Raji (cell line): Measurements from ENCODE around the gene ARMC12.

Experiments used
- POLR2A ChIP-seq: IDR thresholded peaks from 2 replicates; pipeline ENCODE4 v1.6.1; 2011; ENCODE audit warnings: low read depth, low read length, control low read depth; ENCODE audit not compliant: insufficient read depth

ARMC12 gene

DNA sequence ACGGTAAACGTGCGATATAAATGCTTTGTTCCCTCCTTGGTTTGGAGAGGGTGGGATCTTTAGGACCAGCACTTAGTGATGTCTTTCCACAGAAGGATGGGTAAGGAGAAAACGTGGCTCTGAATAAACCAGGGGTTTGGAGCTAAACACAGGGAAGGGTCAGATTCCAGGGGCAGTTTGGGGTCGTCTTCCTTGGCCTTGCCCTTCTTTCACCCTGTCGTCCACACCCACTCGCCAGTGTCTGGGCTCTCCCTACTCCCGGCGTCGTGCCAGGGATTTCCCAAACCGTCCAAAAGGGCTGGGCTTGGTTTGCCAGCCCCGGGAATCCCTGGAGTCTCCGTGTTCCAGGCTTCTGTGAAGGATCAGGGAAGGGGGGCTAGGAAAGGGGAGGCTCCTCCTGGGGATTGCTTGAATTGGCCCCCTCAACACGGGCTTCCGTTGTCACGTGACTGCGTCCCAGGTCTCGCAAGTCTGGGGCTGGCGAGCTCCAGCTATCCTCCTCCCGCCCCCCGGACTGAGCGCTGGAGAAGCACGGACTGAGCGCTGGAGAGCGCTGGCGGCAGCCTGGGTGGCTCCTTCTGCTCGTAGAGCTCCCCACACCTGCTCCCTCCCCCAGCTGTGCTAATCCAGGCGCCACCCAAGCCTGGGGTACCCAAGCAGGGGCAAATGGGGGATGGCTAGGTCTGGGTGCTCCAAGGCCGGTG is 9.4 kb upstream of the ARMC12 start:
- no peak for TF ChIP-seq POLR2A

DNA sequence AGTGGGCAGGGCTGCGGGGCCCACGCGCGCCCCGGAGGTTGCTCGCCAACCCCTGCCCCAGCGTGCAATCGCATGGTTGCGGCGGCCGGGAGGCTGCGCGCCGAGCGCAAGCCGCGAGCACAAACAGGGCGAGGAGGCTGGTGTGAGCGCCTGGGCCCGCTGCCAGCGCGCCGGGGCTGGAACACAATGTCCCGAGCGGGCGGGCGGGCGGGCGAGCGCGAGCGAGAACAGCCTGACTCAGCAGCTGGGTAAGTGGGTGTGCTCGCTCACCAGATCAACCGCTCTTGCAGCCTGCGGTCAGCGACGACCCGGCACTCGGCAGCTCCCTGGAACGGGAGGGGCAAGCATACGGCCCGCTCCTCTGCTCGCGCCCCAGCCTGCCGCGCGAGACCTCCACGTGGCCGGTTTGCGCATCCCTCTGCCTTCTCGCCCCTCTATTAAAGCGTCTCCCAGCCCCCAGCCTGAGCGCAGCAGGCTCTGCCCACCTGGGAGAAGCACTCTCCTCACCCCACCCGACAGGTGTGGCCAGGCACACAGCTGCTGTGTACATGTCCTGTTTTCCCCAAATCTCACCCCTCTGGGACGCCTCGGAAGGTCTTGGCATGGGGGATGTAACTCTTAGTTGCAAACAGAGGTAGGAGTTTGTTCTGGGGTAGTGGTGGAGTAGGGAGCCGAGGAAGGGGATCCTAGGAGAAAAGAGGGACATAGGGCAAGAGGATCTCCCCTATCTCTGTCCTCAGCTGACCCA is 8.7 kb upstream of the ARMC12 start:
- peak; percentile 71 for TF ChIP-seq POLR2A

DNA sequence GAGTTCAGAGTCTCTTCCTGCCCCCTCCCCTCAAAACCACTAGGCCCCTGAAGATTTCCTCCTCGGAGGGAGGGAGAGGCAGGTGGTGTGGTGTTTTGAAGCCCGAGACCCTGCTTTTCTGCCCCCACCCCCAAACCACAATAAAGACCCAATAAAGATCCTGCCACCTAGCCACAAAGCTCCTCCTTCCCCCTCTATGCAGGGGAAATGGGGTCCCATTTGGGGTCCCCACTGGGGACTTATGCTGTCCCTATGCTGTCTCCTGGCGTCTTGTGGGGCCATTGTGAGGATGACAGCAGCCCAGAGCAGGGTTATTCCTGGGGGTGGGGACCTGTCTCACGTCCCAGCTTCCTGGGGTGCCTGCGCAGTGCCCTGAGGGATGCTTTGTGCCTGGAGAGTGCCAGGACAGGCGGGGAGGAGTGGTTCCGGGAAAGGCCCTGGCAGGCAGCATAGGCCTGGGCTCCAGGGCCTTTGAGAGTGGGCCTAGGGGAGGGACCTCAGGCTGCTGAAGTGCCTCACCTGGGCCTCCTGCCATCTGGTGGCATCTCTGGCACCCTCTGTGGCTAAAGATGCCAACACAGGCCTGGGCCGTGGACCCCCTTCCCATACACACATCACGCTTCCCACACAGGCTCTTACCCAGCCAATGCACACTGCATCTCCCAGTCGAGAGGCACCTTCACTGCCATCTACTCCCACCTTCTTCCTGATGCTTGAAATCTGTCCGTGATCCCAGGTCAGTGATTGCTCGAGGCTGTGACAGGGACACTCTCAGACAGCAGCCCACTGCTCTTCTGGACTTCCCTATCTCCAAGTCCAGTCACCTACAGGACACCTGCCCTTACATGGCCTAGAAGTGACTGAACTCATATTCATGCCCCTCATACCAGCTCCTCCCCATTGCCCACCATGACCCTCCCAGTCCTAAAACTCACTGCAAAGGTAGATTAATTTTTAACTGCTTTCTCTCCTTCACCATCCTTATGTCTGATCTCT is 7.9 kb upstream of the ARMC12 start:
- no peak for TF ChIP-seq POLR2A

DNA sequence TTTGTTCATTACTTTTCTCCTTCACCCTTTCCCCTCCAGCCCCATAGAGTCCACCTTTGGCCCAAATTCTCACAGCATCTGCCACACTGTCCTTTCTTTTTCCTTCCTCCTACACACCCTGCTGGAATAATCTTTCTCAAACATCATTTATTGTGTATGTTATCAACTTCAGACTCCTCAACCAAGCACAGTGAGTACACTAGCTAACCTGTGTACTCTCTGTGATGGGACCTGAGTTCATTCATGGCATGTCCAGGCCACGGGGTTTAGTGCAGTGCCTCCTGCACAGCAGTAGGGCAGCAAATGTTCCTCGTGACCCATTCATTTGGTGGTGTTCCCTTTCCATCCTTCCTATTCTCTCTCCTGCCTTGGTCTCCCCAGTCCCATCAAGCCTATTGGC is 7.1 kb upstream of the ARMC12 start:
- TF ChIP-seq POLR2A = no peak

DNA sequence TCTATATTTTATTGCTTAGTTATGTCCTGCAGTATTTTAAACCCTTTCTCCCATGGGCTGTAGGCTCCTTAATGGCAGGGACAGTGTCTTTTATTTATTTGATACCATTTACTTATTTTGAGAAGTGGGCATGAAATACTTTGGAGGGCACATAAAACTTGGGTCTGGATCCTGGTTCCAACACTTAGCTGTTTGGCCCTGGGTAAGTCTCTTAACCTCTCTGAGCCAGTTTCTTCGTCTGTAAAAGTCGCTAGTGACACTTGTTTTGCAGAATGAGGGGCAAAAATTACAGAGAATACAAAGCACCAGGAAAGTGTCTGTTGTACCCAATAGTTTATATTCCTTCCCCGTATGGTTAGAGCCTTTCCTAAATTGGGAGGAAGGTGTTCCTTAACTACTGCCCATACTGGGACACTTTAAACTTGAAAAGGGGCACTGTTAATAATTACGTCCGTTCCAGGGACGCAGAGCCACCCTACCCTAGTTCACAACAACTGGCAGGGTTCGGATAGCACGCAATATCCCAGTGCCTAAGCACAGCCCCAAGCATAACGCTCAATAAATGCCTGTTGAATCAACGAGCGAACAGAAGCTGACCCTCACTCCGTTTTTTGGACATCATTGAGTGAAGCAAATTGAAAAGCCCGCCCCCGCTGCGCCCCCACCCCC is 6.0 kb upstream of the ARMC12 start:
- TF ChIP-seq POLR2A = no peak

DNA sequence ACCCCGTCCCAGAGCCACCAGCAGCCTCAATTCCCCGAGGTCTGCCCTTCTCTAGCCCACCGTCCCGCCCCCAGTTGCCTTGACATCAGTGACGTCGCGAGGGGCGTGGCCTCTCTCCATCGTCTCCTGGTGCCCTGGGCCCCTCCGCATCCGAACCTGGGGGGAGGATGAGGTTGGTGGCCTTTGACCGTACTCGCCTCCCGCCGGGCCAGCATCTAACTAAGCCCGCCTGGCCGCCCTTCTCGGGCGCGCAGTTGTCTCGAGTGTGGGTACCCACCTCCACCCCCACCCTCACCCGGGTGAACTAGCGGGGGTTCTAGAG is 5.5 kb upstream of the ARMC12 start:
- peak; percentile 68 for TF ChIP-seq POLR2A

DNA sequence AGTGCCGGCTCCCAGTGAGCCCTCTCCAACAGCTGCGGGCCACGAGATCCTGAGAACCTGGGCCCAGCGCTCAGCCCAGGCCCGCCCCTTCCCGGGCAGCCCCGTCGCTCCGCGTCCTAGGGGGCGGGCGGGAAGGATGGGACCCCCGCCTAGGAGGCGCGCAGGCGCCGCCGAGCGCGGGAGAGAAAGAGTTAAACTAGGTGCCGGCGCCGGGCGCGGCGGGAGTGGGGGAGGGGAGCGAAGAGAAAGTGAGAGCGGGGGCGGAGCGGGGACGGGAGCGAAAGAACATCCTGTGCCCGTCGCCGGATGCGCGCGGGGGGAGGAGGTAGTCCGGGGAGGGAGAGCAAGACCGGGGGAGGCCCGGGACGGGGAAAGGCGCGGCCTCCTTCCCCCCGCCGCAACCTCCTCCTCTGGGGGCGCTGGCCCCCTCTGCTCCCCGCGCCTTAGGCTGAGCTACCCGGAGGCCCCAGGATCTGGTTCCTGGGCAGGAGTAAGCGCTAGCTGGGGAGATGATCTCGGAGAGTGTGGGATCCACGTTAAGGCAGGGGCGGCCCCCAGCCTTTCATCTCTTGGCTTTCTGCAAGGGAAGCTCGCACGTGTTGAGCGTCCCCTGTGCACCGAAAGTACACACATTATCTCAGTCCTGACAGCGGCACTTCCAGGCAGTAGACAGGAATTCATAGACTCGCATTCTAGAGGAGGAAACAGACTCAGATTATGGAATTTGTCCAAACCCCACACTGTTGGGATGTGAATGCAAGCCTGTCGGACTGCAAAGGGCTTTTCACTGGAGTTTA is 4.9 kb upstream of the ARMC12 start:
- TF ChIP-seq POLR2A = peak; percentile 60

DNA sequence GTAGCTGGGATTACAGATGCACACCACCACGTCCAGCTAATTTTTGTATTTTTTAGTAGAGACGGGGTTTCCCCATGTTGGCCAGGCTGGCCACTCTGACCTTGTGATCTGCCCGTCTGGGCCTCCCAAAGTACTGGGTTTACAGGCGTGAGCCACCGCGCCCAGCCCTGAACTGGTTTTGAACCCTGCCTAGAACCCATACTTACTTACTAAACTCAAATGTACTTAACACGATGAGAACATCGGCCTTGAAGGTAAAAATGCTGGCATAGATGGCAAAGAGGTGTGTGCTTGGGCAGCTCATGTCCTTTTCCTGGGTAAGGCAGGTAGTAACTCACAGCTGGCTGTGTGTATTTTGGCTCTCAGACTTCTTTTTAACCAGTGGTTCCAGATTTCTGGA is 3.2 kb upstream of the ARMC12 start:
- no peak for TF ChIP-seq POLR2A

DNA sequence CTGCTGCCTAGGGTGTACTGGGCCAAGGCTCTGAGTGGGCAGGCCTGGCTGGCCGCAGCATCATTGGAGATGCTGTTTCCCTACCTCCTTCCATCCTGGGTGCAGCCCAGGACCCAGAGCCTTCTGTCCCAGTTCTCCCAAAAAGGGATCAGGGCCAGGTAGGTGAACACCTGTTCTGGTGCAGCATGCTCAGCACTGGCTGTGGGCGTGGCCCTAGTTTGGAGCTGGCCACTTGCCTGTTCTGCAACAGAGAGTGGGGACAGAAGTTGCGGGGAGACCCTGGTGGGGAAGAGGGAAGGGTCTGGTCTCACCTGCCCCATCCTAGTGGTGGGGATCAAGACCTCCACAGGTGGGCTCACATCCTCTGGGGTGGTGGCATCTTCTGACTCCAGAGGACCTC is 1.4 kb upstream of the ARMC12 start:
- no peak for TF ChIP-seq POLR2A

DNA sequence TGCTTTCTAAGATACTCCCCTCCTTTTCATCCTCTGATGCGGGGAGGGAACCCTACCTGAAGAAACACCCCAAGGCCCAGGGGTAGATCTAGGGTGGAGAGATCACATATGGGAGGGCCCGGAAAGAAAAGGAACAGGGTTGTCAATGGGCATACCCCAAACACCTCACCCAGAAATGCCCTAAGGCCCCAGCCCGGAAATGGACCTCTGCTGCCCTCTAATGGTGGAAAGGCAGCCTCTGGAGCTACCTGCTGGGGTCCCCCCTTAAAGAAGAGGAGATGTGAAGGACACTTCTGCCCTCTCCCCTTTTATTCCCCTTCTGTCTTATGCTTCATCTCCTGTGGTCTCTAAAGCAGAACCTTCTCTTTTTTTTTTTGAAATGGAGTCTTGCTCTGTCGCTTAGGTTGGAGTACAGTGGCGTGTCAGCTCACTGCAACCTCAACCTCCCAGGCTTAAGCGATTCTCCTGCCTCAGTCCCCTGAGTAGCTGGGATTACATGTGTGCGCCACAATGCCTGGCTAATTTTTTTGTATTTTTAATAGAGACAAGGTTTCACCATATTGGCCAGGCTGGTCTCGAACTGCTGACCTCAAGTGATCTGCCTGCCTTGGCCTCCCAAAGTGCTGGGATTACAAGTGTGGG is 458 bp upstream of the ARMC12 start:
- TF ChIP-seq POLR2A = no peak

DNA sequence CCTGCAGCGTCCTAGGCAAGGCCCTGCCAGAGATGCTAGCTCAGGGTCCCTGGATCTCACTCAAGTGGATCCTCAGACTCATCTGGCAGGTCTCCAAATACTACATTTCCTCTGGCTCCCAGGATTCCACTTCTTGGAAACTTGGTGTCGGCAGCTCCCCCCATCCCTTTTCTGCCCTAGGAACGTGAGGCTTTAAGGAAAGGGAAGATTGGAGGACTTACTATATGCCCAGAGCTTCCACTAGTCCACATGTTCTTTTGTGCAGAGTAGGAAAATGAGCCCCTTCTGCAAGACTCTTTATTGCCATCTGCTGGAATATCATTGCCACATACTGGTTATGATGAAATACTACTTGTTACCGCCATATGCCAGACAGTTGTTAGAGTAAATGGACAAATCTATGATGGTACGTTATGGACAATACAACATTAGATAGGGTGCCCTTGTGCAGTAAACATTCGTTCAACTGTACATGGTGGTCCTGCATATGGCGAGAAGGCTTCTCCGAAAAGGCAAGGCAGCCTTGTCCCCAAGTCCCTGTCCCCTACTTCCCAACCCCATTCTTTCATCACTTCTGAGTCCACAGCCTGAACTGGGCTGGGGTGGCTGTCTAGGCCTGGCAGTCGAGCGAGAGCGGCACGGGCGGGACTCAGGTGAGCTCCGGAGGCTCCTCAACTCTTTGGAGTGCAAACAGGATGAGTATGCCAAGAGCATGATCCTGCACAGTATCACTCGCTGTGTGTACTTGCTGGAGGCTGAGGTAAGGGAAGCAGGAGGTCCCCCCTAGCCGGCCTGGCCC is 780 bp downstream of the ARMC12 start:
- no peak for TF ChIP-seq POLR2A

DNA sequence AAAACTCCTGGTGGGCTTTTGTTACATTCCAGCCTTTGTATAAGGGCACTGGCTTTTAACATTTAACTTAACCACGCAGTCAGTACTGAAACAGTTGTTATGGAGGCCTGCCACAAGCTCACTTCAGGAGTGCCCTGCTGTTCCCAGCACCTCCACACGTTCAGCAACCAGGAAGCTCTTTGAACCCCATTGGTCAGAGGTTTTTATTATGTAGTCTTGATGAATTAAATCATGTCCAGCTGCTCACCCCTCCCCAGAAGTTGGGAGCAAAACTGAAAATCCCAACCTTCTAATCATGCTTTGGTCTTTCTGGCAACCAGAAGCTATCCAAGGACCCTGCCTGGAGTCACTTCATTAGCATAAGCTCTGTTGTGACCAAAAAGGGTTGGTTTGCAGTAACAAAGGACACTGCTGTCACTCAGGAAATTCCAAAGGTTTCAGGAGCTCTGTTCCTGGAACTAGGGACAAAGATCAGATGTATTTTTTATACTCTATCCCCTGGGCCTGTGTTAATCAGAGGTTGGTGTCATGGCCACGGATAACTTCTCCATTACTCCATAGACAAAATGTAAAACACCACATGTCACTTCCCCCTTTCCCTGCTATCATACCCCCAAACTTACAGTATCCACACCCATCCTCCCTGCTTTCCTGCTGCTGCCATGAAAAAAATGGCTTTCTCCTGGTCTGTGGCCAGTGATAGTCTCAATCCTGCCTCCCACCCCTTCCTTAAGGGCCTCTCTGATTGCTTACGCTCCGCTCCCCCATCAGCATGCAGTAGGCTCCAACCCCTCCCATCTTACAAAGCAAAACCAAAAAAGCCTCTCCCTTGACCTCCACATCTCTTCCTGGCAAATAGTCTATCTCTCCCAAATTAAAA is 3.1 kb downstream of the ARMC12 start:
- TF ChIP-seq POLR2A = no peak
